ENCODE measurements around the gene PDLIM3.

PDLIM3 gene

DNA sequence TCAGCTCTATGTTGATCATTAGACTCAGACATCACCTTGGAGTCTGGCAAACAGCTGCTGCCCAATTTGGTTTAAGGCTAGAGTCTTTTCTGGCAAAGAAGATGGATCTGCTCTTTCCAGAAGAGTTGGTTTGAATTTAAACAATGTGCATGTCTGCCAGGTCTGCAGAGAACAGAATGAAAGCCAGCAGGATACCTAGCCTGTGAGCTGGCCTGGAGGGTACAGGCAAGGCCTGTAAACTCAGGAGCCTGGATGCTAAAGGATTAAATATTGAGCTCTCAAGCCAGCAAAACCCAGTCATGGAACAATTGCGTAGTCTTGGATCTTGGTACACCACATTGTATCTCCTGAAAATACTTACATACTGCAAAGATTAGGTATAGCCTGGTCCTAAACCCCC is 15.6 kb upstream of the PDLIM3 start:
- Histone ChIP-seq H3K4me2 (ENCODE audit: low read depth, low read length) (no peak overlapping the region), H3K4me3 (ENCODE audit: low read length) (no peak overlapping the region), H2AFZ (ENCODE audit: low read length) (no peak overlapping the region), H3K9me2 (replicated peaks; ENCODE audit: insufficient read depth, low read length) (no peaks in the 10 kb centered on the region), H3K79me2 (ENCODE audit: low read length) (no peaks in the 10 kb centered on the region), H3K9ac (ENCODE audit: low read length) (no peak overlapping the region), H3K27ac (ENCODE audit: low read length) (no peak overlapping the region), H3K36me3 (replicated peaks; ENCODE audit: insufficient read depth, low read length) (no peaks in the 10 kb centered on the region), H3K4me1 (ENCODE audit: low read length) (no peaks in the 10 kb centered on the region), H3F3A (ENCODE audit: insufficient read depth, low read length) (no peaks in the 10 kb centered on the region), H3K9me3 (replicated peaks; ENCODE audit: insufficient read depth, low read length) (no peaks in the 10 kb centered on the region), H4K20me1 (ENCODE audit: insufficient read depth, low read length) (no peaks in the 10 kb centered on the region), H3K27me3 (replicated peaks; ENCODE audit: insufficient read depth, low read length) (no peaks in the 10 kb centered on the region)
- TF ChIP-seq CTCF (IDR thresholded peaks at IDR 0.05; ENCODE audit: low read length) (no peak), EZH2phosphoT487 (IDR thresholded peaks at IDR 0.05; ENCODE audit: low read length) (no peak), EZH2 (optimal IDR thresholded peaks at IDR 0.05; ENCODE audit: low read depth, low read length) (no peak)
- no peak for DNase-seq

GRCh38 chr4:185549095-185549639 is 13.9 kb upstream of the PDLIM3 start:
- DNase-seq: no peak
- H3K79me2 ChIP-seq (ENCODE audit: low read length): no peaks in the 10 kb centered on the region

DNA sequence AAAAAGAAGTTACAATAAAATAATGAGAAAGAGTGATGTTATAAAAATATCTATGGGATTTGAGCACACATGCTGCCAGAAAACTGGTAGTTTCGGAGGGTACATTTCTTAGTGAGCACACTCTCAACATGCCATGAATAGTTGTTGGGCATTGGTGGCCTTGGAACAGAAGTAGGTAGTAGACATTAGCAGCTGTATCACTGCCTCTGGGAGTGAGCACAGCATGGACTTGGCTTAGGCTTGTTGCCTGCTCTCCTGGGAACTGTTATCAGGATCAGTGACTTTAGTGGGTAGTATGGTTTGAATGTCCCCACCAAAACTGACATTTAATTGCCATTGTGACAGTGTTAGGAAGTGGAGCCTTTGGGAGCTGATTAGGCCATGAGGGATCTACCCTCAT is 13.3 kb upstream of the PDLIM3 start:
- Histone ChIP-seq H3K9me3 (replicated peaks; ENCODE audit: insufficient read depth, low read length) (no peaks in the 10 kb centered on the region), H3K36me3 (replicated peaks; ENCODE audit: insufficient read depth, low read length) (no peaks in the 10 kb centered on the region), H3F3A (ENCODE audit: insufficient read depth, low read length) (no peaks in the 10 kb centered on the region), H2AFZ (ENCODE audit: low read length) (no peak overlapping the region), H3K27ac (ENCODE audit: low read length) (no peak overlapping the region), H3K9ac (ENCODE audit: low read length) (no peak overlapping the region), H3K9me2 (replicated peaks; ENCODE audit: insufficient read depth, low read length) (no peaks in the 10 kb centered on the region), H3K79me2 (ENCODE audit: low read length) (no peaks in the 10 kb centered on the region), H3K4me1 (ENCODE audit: low read length) (no peaks in the 10 kb centered on the region), H3K27me3 (replicated peaks; ENCODE audit: insufficient read depth, low read length) (no peaks in the 10 kb centered on the region), H4K20me1 (ENCODE audit: insufficient read depth, low read length) (no peaks in the 10 kb centered on the region), H3K4me3 (ENCODE audit: low read length) (no peak overlapping the region), H3K4me2 (ENCODE audit: low read depth, low read length) (no peak overlapping the region)
- TF ChIP-seq EZH2phosphoT487 (IDR thresholded peaks at IDR 0.05; ENCODE audit: low read length) (no peak), EZH2 (optimal IDR thresholded peaks at IDR 0.05; ENCODE audit: low read depth, low read length) (no peak), CTCF (IDR thresholded peaks at IDR 0.05; ENCODE audit: low read length) (no peak)
- no peak for DNase-seq

More at GRCh38 chr4:185549095-185549639, 13.9 kb upstream of the PDLIM3 start:
- Histone ChIP-seq H3K4me2 (ENCODE audit: low read depth, low read length) (no peak overlapping the region), H3K9ac (ENCODE audit: low read length) (no peak overlapping the region), H3K9me2 (replicated peaks; ENCODE audit: insufficient read depth, low read length) (no peaks in the 10 kb centered on the region), H2AFZ (ENCODE audit: low read length) (no peak overlapping the region), H4K20me1 (ENCODE audit: insufficient read depth, low read length) (no peaks in the 10 kb centered on the region), H3F3A (ENCODE audit: insufficient read depth, low read length) (no peaks in the 10 kb centered on the region), H3K4me1 (ENCODE audit: low read length) (no peaks in the 10 kb centered on the region), H3K9me3 (replicated peaks; ENCODE audit: insufficient read depth, low read length) (no peaks in the 10 kb centered on the region), H3K36me3 (replicated peaks; ENCODE audit: insufficient read depth, low read length) (no peaks in the 10 kb centered on the region), H3K27me3 (replicated peaks; ENCODE audit: insufficient read depth, low read length) (no peaks in the 10 kb centered on the region), H3K27ac (ENCODE audit: low read length) (no peak overlapping the region), H3K4me3 (ENCODE audit: low read length) (no peak overlapping the region)
- TF ChIP-seq CTCF (IDR thresholded peaks at IDR 0.05; ENCODE audit: low read length) (no peak), EZH2phosphoT487 (IDR thresholded peaks at IDR 0.05; ENCODE audit: low read length) (no peak), EZH2 (optimal IDR thresholded peaks at IDR 0.05; ENCODE audit: low read depth, low read length) (no peak)

All from MM.1S (cell line).